ENCODE results near the gene AATK. TPM values are rescaled to one million over a fixed set of nuclear protein-coding genes. Genes with fewer than 3 reads are reported as not detected.

Gene AATK
- total RNA-seq, 1 experiment from 2014 or later: 1.1 TPM

- no peaks in the 10 kb centered on the region for H4K20me1 ChIP-seq (ENCODE audit: low read length)
- CTCF ChIA-PET: no interaction called here
- no peak overlapping the region for H3K4me3 ChIP-seq (ENCODE audit: low read length)
- no peaks in the 10 kb centered on the region for H3K9me3 ChIP-seq (ENCODE audit: low read length)
- TF ChIP-seq EZH2 (IDR thresholded peaks at IDR 0.05; ENCODE audit: low read length, unreplicated experiment) (no peak), EZH2phosphoT487 (IDR thresholded peaks at IDR 0.05; ENCODE audit: borderline replicate concordance, low read length) (no peak), CTCF (conservative IDR thresholded peaks at IDR 0.05; ENCODE audit: low read depth, low read length) (no peak)
- no TSS peak for BruUV-seq (replicated peaks)
- no peak overlapping the region for H3K27ac ChIP-seq (ENCODE audit: low read length)
- H3K9ac ChIP-seq (ENCODE audit: low read length): no peak overlapping the region
- ATAC-seq (no peak), DNase-seq (no peak)
- H3K27me3 ChIP-seq (ENCODE audit: low read length): no peaks in the 10 kb centered on the region
- intact Hi-C loops (cut with micrococcal nuclease): no loop called here
- no peak overlapping the region for H2AFZ ChIP-seq (ENCODE audit: low read length)
- H3K9me2 ChIP-seq (replicated peaks; ENCODE audit: low read length): no peaks in the 10 kb centered on the region
- H3K36me3 ChIP-seq (ENCODE audit: low read depth, low read length): no peaks in the 10 kb centered on the region; the same call in 1 of the 2 replicates
- H3F3A ChIP-seq (ENCODE audit: low read length, unreplicated experiment): no peaks in the 10 kb centered on the region
- no peaks in the 10 kb centered on the region for H3K79me2 ChIP-seq (ENCODE audit: low read length)
- POLR2A ChIA-PET (ENCODE audit: unreplicated experiment): no interaction called here
- H3K4me2 ChIP-seq (ENCODE audit: low read length): no peak overlapping the region
- no peaks in the 10 kb centered on the region for H3K4me1 ChIP-seq (ENCODE audit: insufficient read depth, low read length)
Observed at GRCh38 chr17:81195941-81196495, 30.0 kb upstream of the AATK start.

GRCh38 chr17:81194941-81195901, 29.2 kb upstream of the AATK start:
- Histone ChIP-seq H3K9ac (ENCODE audit: low read length) (no peak overlapping the region), H3K27me3 (ENCODE audit: low read length) (no peaks in the 10 kb centered on the region), H3K36me3 (ENCODE audit: low read depth, low read length) (no peaks in the 10 kb centered on the region; the same call in 1 of the 2 replicates), H2AFZ (ENCODE audit: low read length) (no peak overlapping the region), H3K9me2 (replicated peaks; ENCODE audit: low read length) (no peaks in the 10 kb centered on the region), H3F3A (ENCODE audit: low read length, unreplicated experiment) (no peaks in the 10 kb centered on the region), H3K4me2 (ENCODE audit: low read length) (no peak overlapping the region), H3K9me3 (ENCODE audit: low read length) (no peaks in the 10 kb centered on the region), H4K20me1 (ENCODE audit: low read length) (no peaks in the 10 kb centered on the region), H3K4me3 (ENCODE audit: low read length) (no peak overlapping the region), H3K27ac (ENCODE audit: low read length) (no peak overlapping the region), H3K4me1 (ENCODE audit: insufficient read depth, low read length) (no peaks in the 10 kb centered on the region), H3K79me2 (ENCODE audit: low read length) (no peaks in the 10 kb centered on the region)
- TF ChIP-seq EZH2phosphoT487 (IDR thresholded peaks at IDR 0.05; ENCODE audit: borderline replicate concordance, low read length) (no peak), CTCF (conservative IDR thresholded peaks at IDR 0.05; ENCODE audit: low read depth, low read length) (no peak), EZH2 (IDR thresholded peaks at IDR 0.05; ENCODE audit: low read length, unreplicated experiment) (no peak)
- BruUV-seq (replicated peaks): no TSS peak
- DNase-seq (no peak), ATAC-seq (no peak)
- CTCF ChIA-PET: no interaction called here
- intact Hi-C loops (cut with micrococcal nuclease): no loop called here
- POLR2A ChIA-PET (ENCODE audit: unreplicated experiment): no interaction called here
